Neuronal stem cell (in vitro differentiated cells): ENCODE results near the gene CYSRT1.

Source experiments
- DNase-seq: peaks from one replicate; pipeline ENCODE4 v3.0.0-alpha.2; 2013; ENCODE audit warnings: low spot score
- H2AFZ ChIP-seq: one replicate; pipeline ENCODE4 v1.6.1; 2013; ENCODE audit warnings: mild to moderate bottlenecking, low read length, inconsistent platforms
- H2AK5ac ChIP-seq: 2 replicates; pipeline ENCODE4 v1.6.1; 2013; ENCODE audit warnings: low read depth, mild to moderate bottlenecking, inconsistent platforms, low read length, moderate library complexity, mixed read lengths
- H2BK120ac ChIP-seq: 2 replicates; pipeline ENCODE4 v1.6.1; 2013; ENCODE audit warnings: low read depth, mild to moderate bottlenecking, inconsistent platforms, low read length, moderate library complexity, mixed read lengths
- H2BK12ac ChIP-seq: one replicate; pipeline ENCODE4 v1.6.1; 2013; ENCODE audit warnings: low read length, inconsistent platforms
- H2BK15ac ChIP-seq: 2 replicates; pipeline ENCODE4 v1.6.1; 2013; ENCODE audit warnings: mild to moderate bottlenecking, low read length, inconsistent platforms, mixed read lengths
- H2BK5ac ChIP-seq: one replicate; pipeline ENCODE4 v1.6.1; 2013; ENCODE audit warnings: inconsistent platforms, mild to moderate bottlenecking, low read length, moderate library complexity
- H3K14ac ChIP-seq: one replicate; pipeline ENCODE4 v1.6.1; 2013; ENCODE audit warnings: low read length, inconsistent platforms
- H3K18ac ChIP-seq: 2 replicates; pipeline ENCODE4 v1.6.1; 2013; ENCODE audit warnings: low read length, inconsistent platforms
- H3K23ac ChIP-seq: 2 replicates; pipeline ENCODE4 v1.6.1; 2013; ENCODE audit warnings: low read depth, mild to moderate bottlenecking, mixed read lengths, low read length, inconsistent platforms; ENCODE audit not compliant: poor library complexity
- H3K27ac ChIP-seq: replicated peaks from 3 replicates; pipeline ENCODE4 v1.5.1; 2013; ENCODE audit warnings: low read length, inconsistent platforms
- H3K27me3 ChIP-seq, 3 experiments: 2 replicates each; pipeline ENCODE4 v1.6.1; 2013; ENCODE audit warnings: low read length in 3 of 3, mild to moderate bottlenecking in 2 of 3, inconsistent platforms in 1 of 3, low read depth in 1 of 3, mixed read lengths in 1 of 3, moderate library complexity in 1 of 3; ENCODE audit not compliant: control insufficient read depth in 3 of 3, insufficient read depth in 3 of 3
- H3K36me3 ChIP-seq, 2 donors: replicated peaks in 1 of 2; 2 replicates each; pipeline ENCODE4 v1.6.1; 2013; ENCODE audit warnings: low read length in 2 of 2; ENCODE audit not compliant: control insufficient read depth in 2 of 2, insufficient read depth in 2 of 2
- H3K4ac ChIP-seq: 2 replicates; pipeline ENCODE4 v1.6.1; 2013; ENCODE audit warnings: inconsistent platforms, mild to moderate bottlenecking, low read length, moderate library complexity
- H3K4me1 ChIP-seq, 2 donors: 1 replicate in 1 of 2; 2 replicates in 1 of 2; pipeline ENCODE4 v1.6.1; 2013; ENCODE audit warnings: low read length in 2 of 2, low read depth in 1 of 2; ENCODE audit not compliant: control insufficient read depth in 2 of 2, insufficient read depth in 1 of 2
- H3K4me2 ChIP-seq: one replicate; pipeline ENCODE4 v1.6.1; 2013; ENCODE audit warnings: mild to moderate bottlenecking, low read length, inconsistent platforms; ENCODE audit not compliant: insufficient read depth, poor library complexity, severe bottlenecking
- H3K4me3 ChIP-seq, 2 donors: 2 replicates each; pipeline ENCODE4 v1.5.1; 2013; ENCODE audit warnings: low read length in 2 of 2, mild to moderate bottlenecking in 2 of 2, inconsistent platforms in 1 of 2, moderate library complexity in 1 of 2
- H3K79me1 ChIP-seq: one replicate; pipeline ENCODE4 v1.6.1; 2013; ENCODE audit warnings: low read depth, mild to moderate bottlenecking, inconsistent platforms, low read length, moderate library complexity
- H3K9ac ChIP-seq: one replicate; pipeline ENCODE4 v1.6.1; 2013; ENCODE audit warnings: mild to moderate bottlenecking, low read depth, low read length, inconsistent platforms; ENCODE audit not compliant: poor library complexity
- H3K9me3 ChIP-seq, 2 donors: replicated peaks in 1 of 2; 2 replicates each; pipeline versions ENCODE3 to v1.6.1; 2013; ENCODE audit warnings: low read length in 2 of 2, mild to moderate bottlenecking in 2 of 2, inconsistent platforms in 1 of 2, low read depth in 1 of 2, mixed read lengths in 1 of 2, moderate library complexity in 1 of 2; ENCODE audit not compliant: control insufficient read depth in 2 of 2, insufficient read depth in 1 of 2
- H4K8ac ChIP-seq: one replicate; pipeline ENCODE4 v1.6.1; 2013; ENCODE audit warnings: low read depth, mild to moderate bottlenecking, inconsistent platforms, low read length, moderate library complexity
- H4K91ac ChIP-seq: one replicate; pipeline ENCODE4 v1.6.1; 2013; ENCODE audit warnings: low read length, low read depth, mild to moderate bottlenecking, inconsistent platforms; ENCODE audit not compliant: poor library complexity
- WGBS, 2 donors: extraction: QIAGEN DNeasy Blood & Tissue Kit; methylation state at CpG; one replicate each; pipeline ENCODE4 v1.1.7; 2013; ENCODE audit warnings: missing lambda C conversion rate in 2 of 2, mixed read lengths in 1 of 2; ENCODE audit not compliant: insufficient read length in 2 of 2, insufficient replicate concordance in 1 of 2; ENCODE audit errors: extremely low coverage in 2 of 2; 5-methylcytosine and 5-hydroxymethylcytosine counted together

CYSRT1 gene

DNA sequence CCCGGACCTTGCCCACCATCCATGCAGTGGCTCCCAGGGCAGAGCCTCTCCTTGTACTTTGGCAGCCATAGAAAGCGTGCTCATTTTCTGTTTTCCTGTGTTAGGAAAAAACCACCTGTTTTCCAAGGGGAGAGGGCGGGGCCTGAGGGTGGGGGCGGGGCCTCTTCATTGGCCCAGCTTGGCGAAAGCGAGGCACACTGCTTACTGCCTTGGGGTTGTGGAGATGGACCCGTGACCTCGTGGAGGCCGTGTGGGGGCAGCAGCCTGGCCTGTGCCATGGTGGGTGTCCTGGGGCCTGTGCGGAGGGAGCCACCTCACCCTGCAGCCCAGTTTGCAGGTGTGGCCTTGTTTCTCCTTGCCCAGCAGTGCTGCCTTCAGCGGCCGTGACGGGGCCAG lies 48.1 kb downstream of the CYSRT1 start:
- H3K27ac ChIP-seq, result no peak overlapping the region
- no peak overlapping the region for H3K23ac ChIP-seq

DNA sequence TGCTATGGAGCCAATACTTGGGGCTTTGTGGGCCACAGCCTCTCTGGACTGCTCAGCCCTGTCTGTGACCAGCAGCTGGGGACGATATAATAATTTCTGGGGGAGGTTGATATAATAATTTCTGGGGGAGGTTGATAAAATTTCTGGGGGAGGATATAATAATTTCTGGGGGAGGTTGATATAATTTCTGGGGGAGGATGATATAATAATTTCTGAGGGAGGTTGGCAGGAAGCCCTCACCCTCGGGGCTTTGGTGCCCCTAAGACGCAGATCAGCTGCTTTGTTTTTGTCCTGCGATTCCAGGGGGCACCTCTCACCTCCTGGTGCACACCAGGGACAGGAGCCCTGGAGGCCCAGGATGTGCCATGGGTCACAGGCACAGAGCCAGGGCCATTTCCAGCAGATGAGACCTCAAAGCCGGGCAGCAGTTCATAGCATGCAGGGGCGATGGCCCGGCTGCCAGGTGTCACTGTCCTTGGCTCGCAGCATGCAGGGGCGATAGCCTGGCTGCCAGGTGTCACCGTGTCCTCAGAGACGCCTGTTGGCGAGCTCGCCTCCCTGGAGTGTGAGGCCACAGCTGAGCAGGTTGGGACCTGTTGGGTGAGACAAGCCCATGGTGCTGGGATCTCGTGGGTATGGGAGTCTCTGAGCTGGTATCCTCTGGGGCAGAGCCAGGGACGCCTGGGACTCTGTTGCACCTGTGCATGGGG lies 48.8 kb downstream of the CYSRT1 start:
- no peak overlapping the region for H3K14ac ChIP-seq

More for the DNA sequence above, 48.1 kb downstream of the CYSRT1 start:
- no peak overlapping the region for H3K14ac ChIP-seq
- no peak overlapping the region for H2BK15ac ChIP-seq
- H3K4me2 ChIP-seq, result no peak overlapping the region
- H2AK5ac ChIP-seq, result no peak overlapping the region
- DNase-seq, result no peak
- H2AFZ ChIP-seq, result no peak overlapping the region
- peak overlapping the region; percentile 53 for H2BK5ac ChIP-seq
- H3K4ac ChIP-seq, result no peak overlapping the region
- H3K9me3 ChIP-seq, result no peaks in the 10 kb centered on the region
- no CpG with 5 or more reads among the region's 13 CpGs for WGBS, 2 donors
- H3K4me1 ChIP-seq, result peaks cover 11 to 18% of the 10 kb centered on the region in 2 donors
- H3K18ac ChIP-seq, result no peak overlapping the region
- no peak overlapping the region for H4K91ac ChIP-seq
- no peak overlapping the region for H2BK120ac ChIP-seq
- no peak overlapping the region for H3K9ac ChIP-seq
- no peak overlapping the region for H4K8ac ChIP-seq
- H3K36me3 ChIP-seq, result peaks cover 26 to 53% of the 10 kb centered on the region in 2 donors
- peaks cover 4% of the 10 kb centered on the region for H3K79me1 ChIP-seq
- H3K4me3 ChIP-seq, result no peak overlapping the region
- H2BK12ac ChIP-seq, result no peak overlapping the region
- H3K27me3 ChIP-seq, result peaks cover 0 to 4% (median 0%) of the 10 kb centered on the region in 3 experiments

DNA sequence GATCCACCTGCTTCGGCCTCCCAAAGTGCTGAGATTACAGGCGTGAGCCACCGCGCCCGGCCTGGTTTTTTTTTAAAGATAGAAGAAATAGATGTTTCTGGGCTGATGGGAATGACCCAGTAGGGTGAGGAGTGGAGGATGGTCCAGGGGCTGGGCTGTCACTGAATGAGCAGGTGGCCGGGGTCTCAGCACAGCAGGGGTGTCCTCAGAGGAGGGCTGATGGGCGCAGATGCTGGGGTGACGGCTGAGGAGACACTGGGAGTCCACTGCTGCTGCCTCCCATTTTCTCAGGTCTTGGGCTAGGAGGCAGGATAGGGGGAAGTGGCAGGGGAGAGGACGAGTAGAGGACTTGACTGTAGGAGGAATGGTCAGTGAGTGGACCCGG lies 50.2 kb downstream of the CYSRT1 start:
- Histone ChIP-seq H3K4me3 (no peak overlapping the region), H3K4me2 (no peak overlapping the region), H4K8ac (no peak overlapping the region), H3K27ac (peak overlapping the region; percentile 22), H4K91ac (no peak overlapping the region), H3K27me3 (peaks cover 0 to 24% (median 9%) of the 10 kb centered on the region in 3 experiments), H3K4me1 (peaks cover 11 to 18% of the 10 kb centered on the region in 2 donors), H3K9me3 (peaks cover 3 to 12% of the 10 kb centered on the region in 2 donors), H3K4ac (peak overlapping the region; percentile 66), H3K9ac (no peak overlapping the region), H3K79me1 (peaks cover 9% of the 10 kb centered on the region), H2BK5ac (peak overlapping the region; percentile 39), H3K18ac (no peak overlapping the region), H3K36me3 (peaks cover 25 to 33% of the 10 kb centered on the region in 2 donors), H3K23ac (peak overlapping the region; percentile 73), H2BK15ac (peak overlapping the region; percentile 85), H3K14ac (peak overlapping the region; percentile 21), H2BK12ac (no peak overlapping the region), H2AK5ac (peak overlapping the region; percentile 86), H2BK120ac (no peak overlapping the region), H2AFZ (no peak overlapping the region)
- DNase-seq, result no peak
- WGBS, 2 donors, result no CpG with 5 or more reads among the region's 10 CpGs

More for the DNA sequence above, 48.8 kb downstream of the CYSRT1 start:
- Histone ChIP-seq H2BK12ac (no peak overlapping the region), H3K79me1 (peaks cover 4% of the 10 kb centered on the region), H3K4me3 (peak overlapping the region in 1 of 2 donors; percentile 61), H4K91ac (peak overlapping the region; percentile 53), H3K36me3 (peaks cover 25 to 46% of the 10 kb centered on the region in 2 donors), H2BK5ac (no peak overlapping the region), H3K23ac (no peak overlapping the region), H3K27me3 (peaks cover 0 to 10% (median under 1%) of the 10 kb centered on the region in 3 experiments), H2BK120ac (no peak overlapping the region), H3K9me3 (peaks cover 0 to under 1% of the 10 kb centered on the region in 2 donors), H3K18ac (no peak overlapping the region), H2AK5ac (no peak overlapping the region), H2BK15ac (no peak overlapping the region), H3K9ac (peak overlapping the region; percentile 79), H3K4me2 (no peak overlapping the region), H2AFZ (no peak overlapping the region), H3K4me1 (peaks cover 11 to 18% of the 10 kb centered on the region in 2 donors), H3K4ac (no peak overlapping the region), H4K8ac (peak overlapping the region; percentile 82), H3K27ac (no peak overlapping the region)
- no CpG with 5 or more reads among the region's 15 CpGs for WGBS, 2 donors
- DNase-seq, result no peak
